Keratinocyte (primary cell): Measurements from ENCODE around the gene PRRG1.

Source experiments
- EZH2 ChIP-seq: IDR thresholded peaks from one replicate; pipeline ENCODE4 v1.6.1; 2012; ENCODE audit warnings: inconsistent platforms, mild to moderate bottlenecking, low read length, moderate library complexity
- TF ChIP-seq, protein P1 (sequence below), 3 experiments: IDR thresholded peaks in 1 of 3; conservative IDR thresholded peaks in 1 of 3; optimal IDR thresholded peaks in 1 of 3; 2 replicates in 2 of 3; 3 replicates in 1 of 3; pipeline versions ENCODE3 to v1.5.1; 2011; ENCODE audit warnings: low read length in 3 of 3, mild to moderate bottlenecking in 3 of 3, moderate library complexity in 2 of 3, control low read depth in 1 of 3, inconsistent platforms in 1 of 3; ENCODE audit not compliant: insufficient read depth in 2 of 3; ENCODE audit errors: extremely low read depth in 1 of 3

DNA sequence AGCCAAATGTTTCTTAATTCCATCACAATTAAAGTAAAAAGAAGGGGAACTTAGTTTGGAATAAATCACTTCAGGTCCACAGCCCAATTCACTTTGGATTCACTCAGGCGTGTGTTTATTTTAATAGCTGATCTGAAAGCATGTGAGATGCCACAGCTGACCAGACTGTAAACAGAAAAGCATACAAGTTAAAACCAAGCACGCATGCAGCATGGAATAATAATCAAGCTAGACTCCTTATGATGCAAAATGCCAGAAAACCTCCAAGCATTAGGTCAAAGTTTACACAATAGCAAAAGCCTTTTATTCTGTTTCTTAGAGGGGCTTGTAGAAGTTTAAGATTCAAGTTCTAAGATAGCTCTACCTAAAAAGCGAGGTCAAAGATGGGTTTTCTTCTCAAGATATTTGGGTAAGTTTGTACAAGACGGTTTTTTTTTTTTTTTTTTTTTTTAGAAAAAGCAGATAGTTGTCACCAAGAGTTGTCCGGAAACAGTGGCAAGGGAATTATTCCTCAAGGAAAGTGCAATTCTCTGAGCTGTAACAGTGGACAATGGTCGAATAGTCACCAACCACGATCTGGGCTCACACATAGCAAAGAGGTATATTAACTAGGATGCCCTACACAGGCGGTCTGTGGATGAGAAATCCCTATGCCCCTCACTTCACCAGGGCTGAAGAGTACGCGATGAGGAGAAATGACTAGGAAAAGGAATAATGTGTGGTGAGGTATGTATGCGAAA lies 763 bp upstream of the PRRG1 start:
- no peak for TF ChIP-seq EZH2
- TF ChIP-seq, protein P1, sequence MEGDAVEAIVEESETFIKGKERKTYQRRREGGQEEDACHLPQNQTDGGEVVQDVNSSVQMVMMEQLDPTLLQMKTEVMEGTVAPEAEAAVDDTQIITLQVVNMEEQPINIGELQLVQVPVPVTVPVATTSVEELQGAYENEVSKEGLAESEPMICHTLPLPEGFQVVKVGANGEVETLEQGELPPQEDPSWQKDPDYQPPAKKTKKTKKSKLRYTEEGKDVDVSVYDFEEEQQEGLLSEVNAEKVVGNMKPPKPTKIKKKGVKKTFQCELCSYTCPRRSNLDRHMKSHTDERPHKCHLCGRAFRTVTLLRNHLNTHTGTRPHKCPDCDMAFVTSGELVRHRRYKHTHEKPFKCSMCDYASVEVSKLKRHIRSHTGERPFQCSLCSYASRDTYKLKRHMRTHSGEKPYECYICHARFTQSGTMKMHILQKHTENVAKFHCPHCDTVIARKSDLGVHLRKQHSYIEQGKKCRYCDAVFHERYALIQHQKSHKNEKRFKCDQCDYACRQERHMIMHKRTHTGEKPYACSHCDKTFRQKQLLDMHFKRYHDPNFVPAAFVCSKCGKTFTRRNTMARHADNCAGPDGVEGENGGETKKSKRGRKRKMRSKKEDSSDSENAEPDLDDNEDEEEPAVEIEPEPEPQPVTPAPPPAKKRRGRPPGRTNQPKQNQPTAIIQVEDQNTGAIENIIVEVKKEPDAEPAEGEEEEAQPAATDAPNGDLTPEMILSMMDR (optimal IDR thresholded peaks at IDR 0.05 in 1 of 3, IDR thresholded peaks at IDR 0.05 in 1 of 3, conservative IDR thresholded peaks at IDR 0.05 in 1 of 3; ENCODE audit: extremely low read depth in 1 of 3, insufficient read depth in 2 of 3, low read length in 3 of 3): no peak
